SJCRH30 (cell line): ENCODE measurements around the gene ZW10. TPM values are rescaled to one million over a fixed set of nuclear protein-coding genes. Genes with fewer than 3 reads are reported as not detected.
"Not testable (repeated sequence)": the region's sequence is repeated elsewhere in the genome, so short reads cannot be mapped to it uniquely, and the experiment has no call there.

Experiments used
- DNase-seq, 2 experiments: peaks; one replicate each; pipeline ENCODE4 v3.0.0-alpha.2; 2015 to 2020
- H3K27ac ChIP-seq: fragments of 250-450 bp; sonication (Bioruptor Pico); 2 replicates; pipeline ENCODE4 v1.5.1; 2020; ENCODE audit warnings: mild to moderate bottlenecking, moderate library complexity
- H3K27me3 ChIP-seq: fragments of 250-450 bp; sonication (Bioruptor Pico); 2 replicates; pipeline ENCODE4 v1.5.1; 2020; ENCODE audit warnings: mild to moderate bottlenecking, moderate library complexity
- H3K36me3 ChIP-seq: fragments of 250-450 bp; sonication (Bioruptor Pico); 2 replicates; pipeline ENCODE4 v1.5.1; 2020; ENCODE audit warnings: mild to moderate bottlenecking, moderate library complexity
- H3K4me1 ChIP-seq: fragments of 250-450 bp; sonication (Bioruptor Pico); 2 replicates; pipeline ENCODE4 v1.5.1; 2020; ENCODE audit warnings: mild to moderate bottlenecking, moderate library complexity
- H3K4me3 ChIP-seq: fragments of 250-450 bp; sonication (Bioruptor Pico); 2 replicates; pipeline ENCODE4 v1.5.1; 2020; ENCODE audit warnings: mild to moderate bottlenecking, moderate library complexity
- H3K9me3 ChIP-seq: fragments of 250-450 bp; sonication (Bioruptor Pico); replicated peaks from 2 replicates; pipeline ENCODE4 v1.5.1; 2020; ENCODE audit warnings: mild to moderate bottlenecking, moderate library complexity
- total RNA-seq: library from RNA; depleted of rRNA; stranded (reverse); fragments of >200 nt; shearing (Covaris generic); gene quantifications from 2 replicates; pipeline ENCODE4 v1.2.3, GENCODE V29; 2014

ZW10 gene
- total RNA-seq, 1 experiment from 2014 or later, result 28.2 TPM

DNA sequence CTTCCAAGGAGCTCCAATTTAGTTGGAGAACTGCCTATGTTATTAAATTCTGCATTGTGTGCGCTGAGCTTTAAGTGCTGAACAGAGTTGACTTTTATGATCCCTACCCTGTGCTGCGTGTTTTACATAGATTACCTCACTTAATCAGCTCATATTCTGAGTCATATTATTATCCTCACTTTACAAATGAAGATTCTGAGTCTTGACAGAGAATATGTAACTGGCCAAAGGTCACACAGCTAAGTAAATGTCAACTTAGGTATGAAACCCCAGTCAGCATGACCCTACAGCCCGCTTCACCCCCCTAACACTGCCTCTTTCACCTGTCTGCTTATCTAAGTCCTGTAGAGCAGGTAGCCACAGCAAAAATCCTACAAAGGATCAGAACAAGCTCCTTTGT is 47.6 kb downstream of the ZW10 start:
- Histone ChIP-seq H3K27me3 (no peaks in the 10 kb centered on the region), H3K36me3 (no peaks in the 10 kb centered on the region), H3K9me3 (no peaks in the 10 kb centered on the region), H3K4me3 (no peak overlapping the region), H3K4me1 (no peaks in the 10 kb centered on the region), H3K27ac (no peak overlapping the region)
- no peak for DNase-seq

DNA sequence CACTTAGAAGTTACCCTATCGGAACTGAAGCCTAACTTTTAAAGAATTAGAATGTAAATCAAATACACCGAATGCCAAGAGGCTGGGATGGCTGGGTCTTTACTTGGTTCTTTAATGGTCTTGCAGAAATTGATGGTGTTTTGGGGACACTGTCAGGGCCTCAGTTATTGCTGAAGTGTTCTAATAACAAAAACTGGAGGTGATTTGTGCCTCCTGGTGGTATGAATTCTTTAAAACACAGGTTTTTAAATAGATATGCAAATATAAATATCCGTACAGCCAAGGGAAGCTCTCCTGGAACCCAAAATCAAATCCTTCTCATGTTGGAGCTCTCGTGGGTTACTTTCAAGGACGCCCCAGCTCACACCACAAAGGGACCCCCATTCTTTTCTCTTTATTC is 48.1 kb downstream of the ZW10 start:
- no peaks in the 10 kb centered on the region for H3K4me1 ChIP-seq
- no peak for DNase-seq

DNA sequence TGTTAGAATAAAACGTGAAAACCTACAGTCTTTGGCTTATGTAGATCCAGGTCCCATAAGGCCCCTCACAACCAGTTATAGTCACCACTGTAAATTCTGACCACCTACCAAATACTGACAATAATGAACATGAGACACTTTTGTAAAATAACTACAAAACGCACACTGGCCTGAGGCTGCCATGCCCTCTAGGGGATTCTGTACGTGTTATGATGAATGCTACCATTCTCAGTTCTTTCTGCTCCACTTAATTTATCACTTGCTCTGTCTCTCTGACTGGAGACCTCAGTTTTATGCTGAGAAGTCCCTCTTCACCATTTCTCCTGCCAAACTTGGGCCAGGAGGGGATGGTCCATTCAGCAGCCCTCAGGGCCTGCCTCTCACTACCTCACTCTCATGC is 48.7 kb downstream of the ZW10 start:
- Histone ChIP-seq H3K36me3 (no peaks in the 10 kb centered on the region), H3K27ac (no peak overlapping the region), H3K27me3 (no peaks in the 10 kb centered on the region), H3K4me1 (no peaks in the 10 kb centered on the region), H3K9me3 (no peaks in the 10 kb centered on the region), H3K4me3 (no peak overlapping the region)
- DNase-seq, result no peak

More for the DNA sequence above, 48.1 kb downstream of the ZW10 start:
- H3K27me3 ChIP-seq, result no peaks in the 10 kb centered on the region
- H3K4me3 ChIP-seq, result no peak overlapping the region
- no peaks in the 10 kb centered on the region for H3K9me3 ChIP-seq
- no peaks in the 10 kb centered on the region for H3K36me3 ChIP-seq
- no peak overlapping the region for H3K27ac ChIP-seq

DNA sequence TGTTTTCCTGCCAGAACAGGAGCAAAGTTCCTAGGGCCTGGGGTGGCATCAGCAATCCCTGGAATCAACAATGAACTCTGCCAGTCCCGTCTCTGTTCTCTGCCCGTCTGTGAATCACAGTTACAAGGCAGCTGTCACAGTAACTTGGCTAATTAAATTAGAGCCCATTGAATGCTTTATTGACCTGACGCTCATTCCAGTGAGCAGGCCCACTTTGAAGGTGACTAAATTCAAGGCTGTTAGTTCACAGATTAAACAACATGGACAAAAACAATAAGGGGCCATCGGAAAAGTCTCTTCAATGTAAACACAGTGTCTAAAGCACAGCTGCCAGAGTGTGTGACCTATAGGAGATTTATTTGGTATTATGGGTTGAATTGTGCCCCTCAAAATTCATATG is 49.7 kb downstream of the ZW10 start:
- no peak overlapping the region for H3K27ac ChIP-seq

DNA sequence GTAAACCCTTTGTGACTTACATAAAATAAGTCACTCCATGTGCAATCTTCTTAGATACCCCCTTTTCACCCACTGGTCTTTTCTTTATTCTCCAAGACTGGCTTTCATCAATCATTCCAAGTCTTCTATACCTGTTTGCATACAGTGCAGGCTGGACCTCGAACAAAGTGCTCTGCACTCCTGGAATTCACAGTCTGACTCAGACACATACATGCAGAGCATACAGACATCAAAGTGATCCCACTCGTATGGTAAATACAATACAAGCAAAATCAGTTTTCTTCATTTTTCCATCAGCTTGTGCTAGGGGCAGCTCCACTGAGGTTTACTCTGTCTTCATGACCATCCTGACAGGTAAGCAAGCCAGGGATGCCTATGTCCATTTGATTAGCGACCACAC is 50.6 kb downstream of the ZW10 start:
- H3K27ac ChIP-seq, result no peak overlapping the region
- no peak for DNase-seq

More for the DNA sequence above, 49.7 kb downstream of the ZW10 start:
- no peaks in the 10 kb centered on the region for H3K36me3 ChIP-seq
- H3K27me3 ChIP-seq, result no peaks in the 10 kb centered on the region
- H3K9me3 ChIP-seq, result no peaks in the 10 kb centered on the region
- no peaks in the 10 kb centered on the region for H3K4me1 ChIP-seq
- no peak for DNase-seq
- H3K4me3 ChIP-seq, result no peak overlapping the region

DNA sequence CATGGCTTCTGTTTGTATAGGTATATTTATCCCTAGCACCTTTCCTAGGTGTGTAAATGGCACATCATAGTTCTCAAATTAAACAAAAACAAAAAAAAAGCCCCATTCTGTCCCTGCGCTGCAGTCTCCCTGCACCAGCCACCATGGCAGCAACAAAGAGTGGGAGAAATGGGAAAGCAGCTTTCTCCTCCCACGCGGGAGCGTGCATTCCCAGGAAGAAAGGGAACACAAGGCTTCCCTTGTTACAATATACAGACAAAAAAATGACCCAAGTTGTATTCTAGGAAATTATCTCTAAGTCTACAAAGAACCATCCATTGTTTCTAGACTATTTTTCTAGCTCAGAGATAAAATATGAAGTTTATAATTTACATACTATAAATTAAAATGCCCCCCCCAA is 51.3 kb downstream of the ZW10 start:
- Histone ChIP-seq H3K4me1 (no peaks in the 10 kb centered on the region), H3K9me3 (no peaks in the 10 kb centered on the region), H3K27ac (no peak overlapping the region), H3K36me3 (no peaks in the 10 kb centered on the region), H3K4me3 (no peak overlapping the region), H3K27me3 (no peaks in the 10 kb centered on the region)
- DNase-seq, result no peak

More for the DNA sequence above, 50.6 kb downstream of the ZW10 start:
- H3K4me1 ChIP-seq, result no peaks in the 10 kb centered on the region
- H3K4me3 ChIP-seq, result no peak overlapping the region
- H3K36me3 ChIP-seq, result no peaks in the 10 kb centered on the region
- no peaks in the 10 kb centered on the region for H3K27me3 ChIP-seq
- no peaks in the 10 kb centered on the region for H3K9me3 ChIP-seq

DNA sequence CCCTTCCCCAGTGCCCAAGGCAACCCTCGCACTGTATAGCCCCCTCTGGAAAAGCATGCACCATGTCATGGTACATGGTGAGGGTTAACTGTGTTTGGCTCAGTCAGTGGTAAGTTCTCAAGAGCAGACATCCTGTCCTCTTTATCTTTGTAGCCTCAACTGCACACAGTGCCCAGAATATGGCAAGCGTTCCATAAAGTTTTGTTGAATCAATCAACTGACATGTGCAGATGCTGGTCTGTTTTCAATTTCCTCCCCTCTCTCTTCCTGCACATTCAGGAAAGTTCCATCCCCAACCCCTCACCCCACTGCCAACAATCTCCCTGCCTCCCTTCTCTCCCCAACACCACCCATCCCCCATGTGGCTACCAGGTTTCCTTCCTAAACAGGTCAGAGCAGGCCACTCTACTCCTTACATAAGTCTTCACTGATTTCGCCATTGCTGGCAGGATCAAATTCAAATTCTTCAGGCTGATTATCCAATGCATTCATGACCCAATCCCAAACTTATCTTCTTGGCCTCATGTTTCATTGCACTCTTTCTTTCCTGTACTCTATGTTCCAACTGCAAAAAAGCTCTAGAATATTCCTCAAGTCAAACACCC is 51.9 kb downstream of the ZW10 start:
- H3K4me1 ChIP-seq, result no peaks in the 10 kb centered on the region
- H3K27me3 ChIP-seq, result no peaks in the 10 kb centered on the region
- H3K9me3 ChIP-seq, result no peaks in the 10 kb centered on the region
- H3K36me3 ChIP-seq, result no peaks in the 10 kb centered on the region
- H3K27ac ChIP-seq, result no peak overlapping the region
- DNase-seq, result no peak
- no peak overlapping the region for H3K4me3 ChIP-seq

DNA sequence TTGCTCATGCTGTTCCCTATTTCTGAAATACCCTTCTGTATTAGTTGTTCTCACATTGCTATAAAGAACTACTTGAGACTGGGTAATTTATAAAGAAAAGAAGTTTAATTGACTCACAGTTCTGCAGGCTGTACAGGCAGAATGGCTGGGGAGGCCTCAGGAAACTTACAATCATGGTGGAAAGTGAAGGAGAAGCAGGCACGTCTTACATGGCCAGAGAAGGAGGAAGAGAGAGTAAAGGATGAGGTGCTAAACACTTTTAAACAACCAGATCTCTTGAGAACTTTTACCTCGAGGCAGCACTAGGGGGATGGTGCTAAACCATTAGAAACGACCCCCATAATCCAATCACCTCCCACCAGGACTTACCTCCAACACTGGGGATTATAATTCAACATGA is 53.0 kb downstream of the ZW10 start:
- not testable (repeated sequence) for H3K4me3 ChIP-seq, DNase-seq, H3K36me3 ChIP-seq, H3K4me1 ChIP-seq, H3K27ac ChIP-seq, H3K27me3 ChIP-seq, H3K9me3 ChIP-seq

DNA sequence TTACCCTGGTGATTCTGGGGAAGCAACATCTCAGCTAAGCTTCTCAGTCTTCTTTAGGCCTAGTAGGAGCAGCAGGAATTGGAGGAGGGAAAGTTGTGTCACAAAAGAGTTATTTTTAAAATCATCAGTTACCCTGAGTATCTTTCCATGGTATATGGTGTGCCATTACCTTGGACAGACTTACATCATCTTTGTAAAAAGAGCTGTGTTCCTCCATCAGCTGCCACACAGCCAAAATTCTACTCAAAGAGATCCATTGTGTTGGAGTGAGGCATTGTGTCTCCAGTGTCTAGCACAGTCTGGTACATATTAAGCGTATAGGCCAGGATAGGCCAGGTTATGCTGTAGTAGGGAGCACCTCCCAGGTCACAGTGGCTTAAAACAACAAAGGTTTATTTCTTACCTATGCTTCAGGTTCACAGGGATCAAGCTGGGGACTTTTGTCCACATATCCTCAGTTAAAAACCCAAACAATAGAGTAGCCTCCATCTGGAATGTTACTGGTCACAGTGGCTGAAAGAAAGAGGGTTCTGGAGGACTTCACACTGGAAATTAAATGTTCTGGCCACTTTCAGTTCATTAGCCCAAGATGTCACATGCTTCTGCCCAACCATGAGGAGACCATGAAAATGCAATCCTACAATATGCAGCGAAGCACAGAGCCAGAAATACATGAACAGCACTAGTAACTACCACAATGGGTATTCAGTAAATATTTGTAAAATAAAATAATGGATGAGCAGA is 57.4 kb downstream of the ZW10 start:
- no peak overlapping the region for H3K4me3 ChIP-seq
- no peak for DNase-seq
- H3K36me3 ChIP-seq, result no peaks in the 10 kb centered on the region
- no peak overlapping the region for H3K27ac ChIP-seq
- no peaks in the 10 kb centered on the region for H3K9me3 ChIP-seq
- H3K27me3 ChIP-seq, result no peaks in the 10 kb centered on the region
- no peaks in the 10 kb centered on the region for H3K4me1 ChIP-seq

DNA sequence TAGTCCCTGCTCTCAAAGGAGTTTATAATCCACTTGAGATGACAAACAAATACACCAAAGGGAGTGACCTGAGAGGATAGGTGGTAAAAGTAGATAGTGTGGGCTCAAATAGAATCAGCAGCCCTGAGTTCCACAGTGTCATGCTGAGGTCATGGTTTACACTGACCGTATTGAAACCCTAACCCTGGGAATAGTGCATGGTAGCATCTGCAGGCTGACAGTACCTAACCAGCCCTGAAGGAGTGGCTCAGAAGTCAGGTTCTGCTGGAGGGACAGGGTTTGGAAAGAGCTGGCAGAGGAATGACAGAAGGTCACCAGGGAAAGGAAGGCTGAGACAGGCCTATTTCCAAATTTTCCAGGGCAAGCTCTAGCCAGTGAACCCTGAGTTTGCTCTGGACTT is 58.2 kb downstream of the ZW10 start:
- no peak overlapping the region for H3K4me3 ChIP-seq
- H3K36me3 ChIP-seq, result no peaks in the 10 kb centered on the region
- no peaks in the 10 kb centered on the region for H3K4me1 ChIP-seq
- no peak overlapping the region for H3K27ac ChIP-seq
- no peaks in the 10 kb centered on the region for H3K9me3 ChIP-seq
- no peak for DNase-seq
- no peaks in the 10 kb centered on the region for H3K27me3 ChIP-seq

DNA sequence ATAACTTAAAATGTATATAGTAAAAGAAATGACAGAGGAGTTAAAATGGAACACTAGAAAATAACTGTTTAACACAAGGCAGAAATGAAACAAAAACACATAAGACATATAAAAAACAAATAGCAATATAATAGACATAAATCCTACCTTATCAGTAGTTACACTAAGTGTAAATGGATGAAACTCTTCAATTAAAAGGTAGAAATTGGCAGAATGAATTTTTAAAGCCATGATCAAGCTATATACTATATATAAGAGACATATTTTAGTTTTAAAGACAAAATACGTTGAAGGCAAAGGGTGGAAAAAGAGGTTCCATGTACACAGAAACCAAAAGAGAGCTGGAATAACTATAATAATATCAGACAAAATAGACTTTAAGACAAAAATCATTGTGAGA is 62.5 kb downstream of the ZW10 start:
- Histone ChIP-seq H3K27ac (no peak overlapping the region), H3K27me3 (no peaks in the 10 kb centered on the region), H3K4me1 (no peaks in the 10 kb centered on the region), H3K36me3 (no peaks in the 10 kb centered on the region), H3K4me3 (no peak overlapping the region), H3K9me3 (no peaks in the 10 kb centered on the region)
- no peak for DNase-seq

DNA sequence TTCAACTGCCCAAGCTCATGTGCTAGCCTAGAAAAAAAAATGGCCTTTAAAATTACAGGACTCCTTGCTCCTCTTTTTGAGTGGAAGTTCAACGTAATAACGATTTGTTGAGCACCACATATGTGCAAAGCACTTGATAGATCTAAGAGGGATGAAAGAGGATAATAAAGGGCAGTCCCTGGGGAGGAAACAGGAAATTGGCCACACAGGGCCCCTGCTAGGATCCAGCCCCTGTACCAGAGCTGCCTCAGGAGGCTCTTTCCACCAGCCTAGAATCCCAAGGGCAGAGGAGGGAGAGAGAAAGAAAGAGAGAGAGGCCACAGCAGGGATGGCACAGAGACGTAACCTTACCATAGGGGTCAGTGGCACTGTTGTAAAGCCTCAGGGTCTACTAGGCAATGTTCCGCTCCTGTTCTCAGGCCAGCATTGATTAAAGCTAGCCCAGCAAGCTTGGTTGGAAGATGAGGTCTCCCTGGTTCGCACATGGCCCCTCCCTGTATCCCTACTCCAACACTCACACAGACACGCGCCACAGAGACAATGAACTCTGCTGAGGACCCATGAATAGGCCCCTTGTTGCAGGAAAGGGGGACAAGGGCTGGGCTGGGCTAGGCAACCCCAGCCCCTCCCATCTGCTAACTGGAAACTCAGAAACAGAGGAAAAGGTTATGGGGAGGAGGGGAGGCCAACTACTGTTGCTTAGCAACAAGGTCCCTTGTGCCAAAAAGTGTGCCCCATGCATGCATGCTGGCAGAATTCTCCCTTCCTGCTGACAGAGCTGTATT is 67.4 kb downstream of the ZW10 start, which contains the start of gene TMPRSS5:
TSS of gene TMPRSS5 (minus strand) at position 438 of the 785 bp plus-strand sequence. CDS start at position 354, 84 bp downstream.
- DNase-seq, result peak in 1 of 2 experiments; percentile 24

DNA sequence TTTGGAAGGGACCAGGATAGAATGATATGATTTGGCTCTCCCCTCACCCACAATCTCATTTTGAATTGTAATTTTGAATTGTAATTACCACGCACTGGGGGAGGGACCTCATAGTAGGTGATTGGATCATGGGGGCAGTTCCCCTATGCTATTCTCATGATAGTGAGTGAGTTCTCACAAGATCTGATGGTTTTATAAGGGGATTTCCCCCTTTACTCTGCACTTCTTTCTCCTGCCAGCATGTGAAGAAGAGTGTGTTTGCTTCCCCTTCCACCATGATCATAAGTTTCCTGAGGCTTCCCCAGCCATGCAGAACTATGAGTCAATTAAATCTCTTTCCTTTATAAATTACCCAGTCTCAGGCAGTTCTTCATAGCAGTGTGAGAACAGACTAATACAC is 69.9 kb downstream of the ZW10 start:
- H3K27ac ChIP-seq, DNase-seq, H3K27me3 ChIP-seq, H3K36me3 ChIP-seq, H3K9me3 ChIP-seq, H3K4me3 ChIP-seq, H3K4me1 ChIP-seq: not testable (repeated sequence)

More for the DNA sequence above, 67.4 kb downstream of the ZW10 start, which contains the start of gene TMPRSS5:
- Histone ChIP-seq H3K9me3 (no peaks in the 10 kb centered on the region), H3K4me1 (no peaks in the 10 kb centered on the region), H3K27me3 (no peaks in the 10 kb centered on the region), H3K36me3 (no peaks in the 10 kb centered on the region), H3K4me3 (no peak within 1 kb of the TSS), H3K27ac (no peak within 1 kb of the TSS)

DNA sequence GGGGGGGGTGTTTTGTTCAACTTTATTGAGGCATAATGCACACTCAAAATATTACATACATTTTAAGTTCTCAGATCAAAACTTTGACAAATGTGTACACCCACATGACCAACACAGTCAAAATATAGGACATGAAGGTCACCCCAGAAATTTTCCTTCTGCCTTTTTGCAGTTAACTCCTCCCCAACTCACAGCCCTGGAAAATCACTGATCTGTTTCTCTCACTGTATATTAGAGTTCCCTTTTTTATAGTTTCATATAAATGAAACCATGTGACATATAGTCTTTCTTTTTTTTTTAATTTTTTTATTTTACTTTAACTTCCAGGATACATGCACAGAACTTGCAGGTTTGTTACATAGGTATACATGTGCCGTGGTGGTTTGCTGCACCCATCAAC is 72.0 kb downstream of the ZW10 start:
- DNase-seq, result no peak

DNA sequence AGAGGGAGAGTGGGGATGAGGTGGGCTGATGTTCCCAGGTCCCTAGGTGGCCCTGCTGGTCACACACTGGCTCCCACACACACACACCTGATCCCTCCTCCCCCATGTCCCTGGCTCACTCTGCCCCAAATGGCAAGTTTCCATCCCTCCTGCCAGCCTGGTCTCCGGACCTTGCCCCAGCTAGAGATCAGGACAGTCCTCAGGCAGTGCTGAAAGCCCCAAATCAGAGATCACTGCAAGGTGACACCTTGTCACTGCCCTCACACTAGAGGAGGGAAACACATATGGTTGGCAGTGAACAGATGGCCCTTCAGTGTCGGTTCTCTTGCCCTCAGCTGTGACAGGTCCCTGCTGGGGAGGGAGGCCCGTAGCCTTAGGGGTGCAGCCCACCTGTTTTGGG is 75.0 kb downstream of the ZW10 start:
- DNase-seq, result no peak
- no peak overlapping the region for H3K27ac ChIP-seq
- no peaks in the 10 kb centered on the region for H3K9me3 ChIP-seq
- H3K4me3 ChIP-seq, result no peak overlapping the region
- no peaks in the 10 kb centered on the region for H3K4me1 ChIP-seq
- H3K27me3 ChIP-seq, result no peaks in the 10 kb centered on the region
- H3K36me3 ChIP-seq, result no peaks in the 10 kb centered on the region

More for the DNA sequence above, 72.0 kb downstream of the ZW10 start:
- H3K27ac ChIP-seq, result no peak overlapping the region
- H3K36me3 ChIP-seq, result no peaks in the 10 kb centered on the region
- no peaks in the 10 kb centered on the region for H3K9me3 ChIP-seq
- H3K4me3 ChIP-seq, result no peak overlapping the region
- no peaks in the 10 kb centered on the region for H3K27me3 ChIP-seq
- no peaks in the 10 kb centered on the region for H3K4me1 ChIP-seq
